HG02678 (cell line): ENCODE measurements around the gene AP4S1.
"Not testable (repeated sequence)": the region's sequence is repeated elsewhere in the genome, so short reads cannot be mapped to it uniquely, and the experiment has no call there.

Experiments used
- ATAC-seq: cut with Tn5 transposase; IDR thresholded peaks from one replicate; pipeline ENCODE4 v1.9.1; 2021; ENCODE audit warnings: mild to moderate bottlenecking, moderate library complexity; ENCODE audit not compliant: unreplicated experiment

Gene AP4S1

DNA sequence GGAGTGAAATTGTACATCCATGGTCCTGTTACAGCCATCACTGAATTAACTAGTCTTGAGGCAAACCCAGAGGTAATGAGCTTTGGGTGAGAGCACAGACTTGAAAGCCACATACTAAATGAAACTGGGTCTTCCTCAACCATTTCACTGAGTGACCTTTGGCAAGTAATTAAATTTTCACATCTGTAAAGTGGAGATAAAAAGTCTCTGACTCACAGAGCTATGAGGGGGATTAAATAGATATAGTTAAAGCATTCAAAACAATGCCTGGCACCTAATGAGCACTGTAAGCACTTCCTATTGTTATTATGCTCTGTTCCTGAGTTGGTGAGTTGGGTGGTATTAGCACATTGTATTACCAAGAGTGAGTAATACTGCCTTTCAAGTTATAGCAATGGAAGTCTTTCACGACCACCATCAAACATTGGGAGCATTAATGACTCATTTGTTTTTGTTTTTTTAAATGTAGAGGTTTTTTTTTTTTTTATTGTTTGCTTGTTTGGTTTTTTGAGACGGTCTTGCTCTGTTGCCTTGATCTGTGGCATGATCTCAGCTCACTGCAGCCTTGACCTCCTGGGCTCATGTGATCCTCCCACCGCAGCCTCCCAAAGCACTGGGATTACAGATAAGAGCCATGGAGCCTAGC, 13.2 kb downstream of the AP4S1 start:
- no peak for ATAC-seq

DNA sequence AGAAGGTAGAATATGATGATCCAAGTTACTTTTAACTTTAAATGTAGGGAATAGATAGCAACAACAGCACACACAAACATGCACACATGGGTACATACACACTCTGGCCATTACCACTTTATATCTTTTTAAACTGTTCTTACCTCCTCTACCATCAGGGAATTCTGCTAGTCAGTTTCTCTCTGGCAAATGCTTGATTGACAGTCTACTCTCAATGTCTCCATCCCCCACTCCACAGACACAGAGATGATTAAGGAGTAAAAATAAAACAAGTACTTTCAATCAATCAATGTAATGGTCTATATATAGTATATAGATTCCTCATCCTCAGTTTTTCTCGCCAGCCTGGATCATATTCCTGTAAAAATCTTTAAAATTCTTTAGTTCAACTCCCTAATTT, 16.9 kb downstream of the AP4S1 start:
- no peak for ATAC-seq

DNA sequence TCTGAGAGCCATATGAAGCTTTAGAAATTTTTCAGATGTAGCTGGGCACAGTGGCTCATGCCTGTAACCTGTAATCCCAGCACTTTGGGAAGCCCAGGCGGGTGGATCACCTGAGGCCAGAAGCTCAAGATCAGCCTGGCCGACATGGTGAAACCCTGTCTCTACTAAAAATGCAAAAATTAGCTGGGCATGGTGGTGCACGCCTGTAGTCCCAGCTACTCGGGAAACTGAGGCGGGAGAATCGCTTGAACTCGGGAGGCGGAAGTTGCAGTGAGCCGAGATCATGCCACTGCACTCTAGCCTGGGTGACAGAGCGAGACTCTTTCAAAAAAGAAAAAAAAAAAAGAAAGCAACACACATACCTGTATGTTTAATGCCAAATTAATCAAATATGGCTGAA, 17.4 kb downstream of the AP4S1 start:
- ATAC-seq, result not testable (repeated sequence)

DNA sequence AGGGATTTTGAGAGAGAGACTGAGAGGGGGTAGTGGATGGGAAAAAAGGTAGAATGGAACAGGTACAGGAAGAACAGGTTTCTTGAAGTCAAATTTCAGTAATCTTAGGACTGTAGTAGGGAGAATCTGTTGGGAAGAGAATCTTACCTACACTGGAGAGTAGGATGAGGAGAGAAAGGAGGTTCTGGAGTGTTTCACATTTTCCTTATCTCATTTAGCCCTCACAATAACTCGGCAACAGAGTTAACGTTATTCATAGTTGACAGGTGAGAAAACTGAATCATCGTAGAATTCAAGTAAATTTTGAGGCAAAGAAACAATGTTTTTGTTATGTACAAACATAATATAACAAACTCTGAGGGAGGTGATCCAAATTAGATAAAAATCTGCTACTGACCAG, 17.9 kb downstream of the AP4S1 start:
- ATAC-seq, result no peak

DNA sequence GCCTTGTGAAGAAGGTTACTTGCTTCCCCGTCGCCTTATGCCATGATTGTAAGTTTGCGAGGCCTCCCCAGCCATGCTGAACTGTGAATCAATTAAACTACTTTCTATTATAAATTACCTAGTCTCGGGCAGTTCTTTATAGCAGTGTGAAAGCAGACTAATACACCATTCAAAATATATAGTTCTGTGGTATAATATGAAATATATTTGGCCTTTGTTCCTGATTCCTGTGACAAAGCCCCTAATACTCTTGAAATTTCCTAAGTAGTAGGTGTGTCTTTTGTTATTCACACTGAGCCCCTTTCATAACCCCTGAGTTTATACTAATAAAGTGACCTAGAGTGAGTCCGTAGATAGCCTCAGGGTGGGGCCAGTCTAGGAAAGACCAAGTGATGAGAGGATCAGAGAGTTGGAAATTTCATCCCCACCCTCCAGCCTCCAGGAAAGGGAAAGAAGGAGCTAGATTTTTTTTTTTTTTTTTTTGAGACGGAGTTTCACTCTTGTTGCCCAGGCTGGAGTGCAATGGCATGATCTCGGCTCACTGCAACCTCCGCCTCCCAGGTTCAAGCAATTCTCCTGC, 20.1 kb downstream of the AP4S1 start:
- ATAC-seq, result no peak

DNA sequence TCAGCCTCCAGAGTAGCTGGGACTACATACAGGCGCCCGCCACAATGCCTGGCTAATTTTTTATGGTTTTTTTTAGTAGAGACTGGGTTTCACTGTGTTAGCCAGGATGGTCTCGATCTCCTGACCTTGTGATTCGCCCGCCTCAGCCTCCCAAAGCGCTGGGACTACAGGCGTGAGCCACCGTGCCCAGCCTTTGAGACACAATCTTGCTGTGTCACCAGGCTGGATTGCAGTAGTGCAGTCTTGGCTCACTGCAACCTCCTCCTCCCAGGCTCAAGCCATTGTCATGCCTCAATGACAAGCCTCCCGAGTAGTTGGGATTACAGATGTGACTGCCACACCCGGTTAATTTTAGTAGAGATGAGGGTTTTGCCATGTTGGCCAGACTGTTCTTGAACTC, 22.1 kb downstream of the AP4S1 start:
- ATAC-seq, result no peak

DNA sequence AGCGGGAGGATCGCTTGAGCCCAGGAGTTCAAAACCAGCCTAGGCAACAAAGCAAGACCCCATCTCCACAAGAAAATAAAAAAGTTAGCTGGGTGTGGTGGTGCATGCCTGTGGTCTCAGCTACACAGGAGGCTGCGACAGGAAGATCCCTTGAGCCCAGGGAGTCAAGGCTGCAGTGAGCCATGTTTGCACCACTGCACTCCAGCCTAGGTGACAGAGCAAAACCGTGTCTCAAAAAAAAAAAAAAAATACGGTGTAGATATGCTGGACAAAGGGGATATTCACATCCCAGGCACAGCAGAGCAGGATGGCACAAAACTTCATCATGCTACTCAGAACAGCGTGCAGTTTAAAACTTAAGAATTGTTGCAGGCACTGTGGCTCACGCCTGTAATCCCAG, 25.6 kb downstream of the AP4S1 start:
- no peak for ATAC-seq

DNA sequence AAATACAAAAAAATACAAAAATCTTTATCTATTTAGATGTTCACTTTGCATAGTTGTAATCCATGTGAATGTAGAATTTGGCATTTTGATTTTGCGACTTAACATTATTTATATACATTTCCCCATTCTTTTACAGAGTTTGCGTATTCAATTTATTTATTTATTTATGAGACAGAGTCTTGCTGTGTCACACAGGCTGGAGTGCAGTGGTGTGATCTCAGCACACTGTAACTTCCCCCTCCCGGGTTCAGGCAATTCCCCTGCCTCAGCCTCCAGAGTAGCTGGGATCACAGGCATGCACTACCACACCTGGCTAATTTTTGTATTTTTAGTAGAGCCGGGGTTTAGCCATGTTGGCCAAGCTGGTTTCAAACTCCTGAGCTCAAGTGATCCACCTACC, 26.1 kb downstream of the AP4S1 start:
- no peak for ATAC-seq

DNA sequence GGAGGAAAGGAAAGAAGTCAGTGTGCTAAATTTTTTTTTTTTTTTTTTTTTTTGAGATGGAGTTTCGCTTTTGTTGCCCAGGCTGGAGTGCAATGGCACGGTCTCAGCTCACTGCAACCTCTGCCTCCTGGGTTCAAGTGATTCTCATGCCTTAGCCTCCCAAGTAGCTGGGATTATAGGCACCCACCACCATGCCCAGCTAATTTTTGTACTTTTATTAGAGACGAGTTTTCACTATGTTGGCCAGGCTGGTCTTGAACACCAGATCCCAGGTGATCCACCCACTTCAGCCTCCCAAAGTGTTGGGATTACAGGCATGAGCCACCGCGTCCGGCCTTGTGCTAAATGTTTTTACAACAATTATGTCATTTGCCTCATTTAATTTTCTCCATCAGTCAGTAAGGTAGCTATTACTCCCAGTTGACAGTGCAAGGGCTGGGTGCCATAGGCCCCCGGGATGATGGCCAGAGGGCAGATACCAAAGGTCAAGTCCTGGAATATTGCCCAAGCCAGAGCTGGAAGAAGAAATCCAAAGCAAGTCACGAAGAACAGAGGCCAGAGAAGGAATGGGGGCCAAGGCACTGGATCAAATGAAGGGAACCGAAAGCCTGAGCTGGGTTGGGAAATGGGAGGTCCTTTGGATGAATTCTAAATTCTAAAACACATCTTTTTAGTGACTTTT, 27.6 kb downstream of the AP4S1 start:
- not testable (repeated sequence) for ATAC-seq

DNA sequence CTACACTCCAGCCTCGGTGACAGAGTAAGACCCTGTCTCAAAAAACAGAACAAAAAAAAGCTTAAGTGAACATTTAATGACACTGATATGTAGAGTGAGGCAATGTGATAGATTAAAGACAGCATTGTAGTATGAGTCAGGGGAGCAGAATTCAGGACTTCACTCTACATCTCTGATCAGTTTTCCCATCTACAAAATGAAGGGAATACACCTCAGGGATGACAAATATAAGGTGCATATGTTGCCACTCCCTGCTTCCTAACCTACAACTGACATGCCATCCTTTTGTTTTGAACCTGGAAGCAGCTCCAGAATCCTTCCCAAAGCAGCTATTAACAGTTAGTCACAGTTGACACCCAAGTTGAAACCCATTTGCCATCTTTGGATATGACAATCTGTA, 31.6 kb downstream of the AP4S1 start:
- no peak for ATAC-seq

DNA sequence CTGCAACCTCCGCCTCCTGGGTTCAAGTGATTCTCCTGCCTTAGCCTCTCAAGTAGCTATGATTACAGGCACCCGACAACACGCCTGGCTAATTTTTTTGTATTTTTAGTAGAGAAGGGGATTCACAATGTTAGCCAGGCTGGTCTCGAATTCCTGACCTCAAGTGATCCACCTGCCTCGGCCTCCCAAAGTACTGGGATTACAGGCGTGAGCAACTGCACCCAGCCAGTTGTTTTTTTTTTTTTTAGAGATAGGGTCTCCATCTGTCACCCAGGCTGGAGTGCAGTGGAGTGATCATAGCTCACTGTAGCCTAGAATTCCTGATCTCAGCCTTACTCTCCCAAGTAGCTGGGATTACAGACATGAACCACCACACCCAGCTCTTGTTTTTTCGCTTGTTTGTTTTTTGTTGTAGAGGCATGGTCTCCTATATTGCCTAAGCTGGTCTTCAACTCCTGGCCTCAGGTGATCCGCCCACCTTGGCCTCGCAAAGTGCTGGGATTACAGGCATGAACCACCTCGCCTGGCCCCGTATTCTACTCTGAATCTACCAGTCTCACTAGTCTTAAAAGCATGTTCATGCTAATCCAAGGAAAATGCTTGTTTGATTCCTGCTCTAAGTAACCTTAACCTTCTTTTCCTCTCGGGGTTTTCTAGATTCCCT, 32.4 kb downstream of the AP4S1 start:
- no peak for ATAC-seq

DNA sequence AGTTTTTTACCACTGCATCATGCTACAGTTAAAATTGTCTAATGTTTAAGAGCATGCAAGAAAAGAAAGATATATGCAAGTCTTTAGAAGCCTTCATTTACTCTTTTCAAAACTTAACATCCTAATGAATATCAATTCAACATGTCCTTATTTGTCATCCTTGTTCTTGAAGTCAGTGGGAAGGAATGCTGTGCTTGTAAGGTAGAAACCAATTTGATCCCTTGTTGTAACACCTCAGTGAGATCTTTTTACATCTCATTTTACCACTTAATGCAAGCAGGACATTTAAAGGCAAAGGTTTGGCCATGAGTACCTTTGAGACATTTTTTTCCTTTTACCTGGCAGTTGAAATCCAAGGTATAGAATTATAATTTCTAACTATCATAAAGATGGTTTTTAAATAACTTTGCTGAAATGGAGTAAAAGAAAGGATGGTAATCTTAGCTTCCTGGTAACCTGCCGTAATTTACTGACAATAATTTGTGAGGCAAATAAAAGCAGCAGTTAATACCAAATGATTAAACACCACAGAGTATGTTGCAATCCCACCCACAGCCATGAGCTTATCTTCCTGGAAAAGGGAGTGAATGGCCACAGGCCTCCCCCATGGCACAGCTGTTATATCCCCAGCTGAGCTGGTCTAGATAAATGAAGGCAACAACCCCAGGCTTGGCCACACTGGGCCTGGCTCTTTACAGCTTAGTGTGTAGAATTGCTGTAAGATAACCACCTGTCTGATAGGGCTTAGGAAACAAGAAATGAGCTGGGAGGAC, 33.9 kb downstream of the AP4S1 start:
- no peak for ATAC-seq

DNA sequence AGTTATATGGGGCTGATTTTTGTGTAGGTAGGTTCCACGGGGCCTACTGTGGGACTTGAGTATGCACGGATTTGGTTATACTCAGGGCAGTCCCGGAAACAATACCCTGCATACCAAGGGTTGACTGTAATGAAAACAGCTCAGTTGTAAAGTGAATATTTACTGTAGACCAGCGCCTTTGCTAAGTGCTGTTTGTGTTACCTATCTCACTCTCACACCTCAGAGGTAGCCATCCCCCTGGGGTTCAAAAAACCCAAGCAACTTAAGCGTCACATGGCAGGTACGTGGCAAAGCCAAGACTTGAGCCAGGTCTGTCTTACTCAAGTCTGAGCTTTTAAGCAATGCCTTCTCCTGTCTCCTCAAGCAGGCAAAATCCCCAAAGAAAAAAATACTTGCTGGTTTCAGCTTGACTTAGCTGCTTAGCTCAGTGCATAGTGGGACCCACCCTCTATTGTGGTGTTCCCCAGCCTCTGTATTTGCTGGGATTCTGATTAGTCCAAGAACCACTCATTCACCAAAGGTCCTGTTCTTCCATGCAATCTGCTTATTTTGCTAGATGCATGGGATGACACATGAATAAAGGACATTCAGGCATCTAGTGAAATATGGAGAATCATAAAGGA, 34.9 kb downstream of the AP4S1 start:
- ATAC-seq, result no peak

DNA sequence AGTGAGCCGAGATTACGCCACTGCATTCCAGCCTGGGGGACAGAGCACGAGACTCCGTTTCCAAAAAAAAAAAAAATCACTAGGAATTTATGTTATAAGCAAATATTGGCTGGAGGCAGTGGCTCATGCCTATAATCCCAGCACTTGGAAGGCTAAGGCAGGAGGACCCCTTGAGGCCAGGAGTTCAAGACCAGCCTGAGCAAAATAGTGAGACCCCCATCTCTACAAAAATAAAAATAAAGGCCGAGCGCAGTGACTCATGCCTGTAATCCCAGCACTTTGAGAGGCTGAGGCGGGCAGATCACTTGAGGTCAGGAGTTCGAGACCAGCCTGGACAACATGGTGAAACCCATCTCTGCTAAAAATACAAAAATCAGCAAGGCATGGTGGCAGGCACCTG, 37.5 kb downstream of the AP4S1 start:
- not testable (repeated sequence) for ATAC-seq

DNA sequence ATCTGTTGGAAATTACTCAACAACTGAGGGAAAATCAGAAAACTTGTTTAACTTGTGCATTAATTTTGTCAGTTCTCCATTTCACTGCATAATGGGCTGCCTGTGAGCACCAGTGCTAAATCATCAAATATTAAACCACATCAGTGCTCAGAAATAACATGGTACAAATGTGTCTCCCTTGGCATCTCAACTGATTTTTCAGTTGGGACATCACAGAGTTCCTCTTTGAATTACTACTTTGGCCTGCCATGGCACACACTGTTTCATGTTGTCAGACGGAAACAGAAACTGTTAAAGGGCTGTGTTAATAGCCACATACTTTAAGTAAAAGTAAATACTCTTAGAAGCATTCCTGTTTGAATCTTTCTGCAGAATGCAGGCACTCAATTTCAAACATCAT, 42.8 kb downstream of the AP4S1 start:
- ATAC-seq, result no peak

DNA sequence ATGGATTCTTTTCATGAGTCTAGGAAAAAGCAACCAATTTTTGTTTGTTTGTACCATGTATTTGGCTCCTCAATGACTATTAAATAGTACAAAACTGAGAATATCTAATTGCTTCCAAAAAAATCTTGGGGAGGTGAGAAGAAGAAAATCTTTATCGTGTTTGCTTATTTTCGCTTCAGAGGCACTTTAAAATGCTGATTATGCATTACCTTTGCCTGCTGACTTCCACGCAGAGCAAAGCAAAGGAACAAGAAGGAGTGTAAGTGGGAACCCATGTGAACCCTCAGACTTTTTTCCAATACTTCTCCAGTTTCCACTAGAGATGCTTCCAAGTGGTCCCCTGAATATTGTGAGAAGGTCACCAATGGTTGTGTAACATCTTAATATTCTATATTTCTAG, 43.9 kb downstream of the AP4S1 start:
- no peak for ATAC-seq

DNA sequence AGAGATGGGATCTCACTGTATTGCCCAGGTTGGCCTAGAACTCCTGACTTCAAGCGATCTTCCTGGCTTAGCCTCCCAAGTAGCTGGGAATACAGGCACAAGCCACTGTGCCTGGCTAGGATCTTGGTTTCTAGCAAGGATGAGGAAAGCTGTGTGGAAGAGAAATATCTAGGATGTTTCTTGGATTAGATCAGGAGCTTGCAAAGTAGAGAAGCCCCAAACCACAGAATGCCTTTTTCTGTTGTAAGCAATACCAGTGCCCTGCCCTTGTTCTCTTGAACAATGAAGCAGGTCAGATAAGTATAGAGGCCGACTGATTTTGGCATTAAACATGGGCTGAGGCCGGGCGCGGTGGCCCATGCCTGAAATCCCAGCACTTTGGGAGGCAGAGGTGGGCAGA, 45.0 kb downstream of the AP4S1 start:
- ATAC-seq, result no peak

DNA sequence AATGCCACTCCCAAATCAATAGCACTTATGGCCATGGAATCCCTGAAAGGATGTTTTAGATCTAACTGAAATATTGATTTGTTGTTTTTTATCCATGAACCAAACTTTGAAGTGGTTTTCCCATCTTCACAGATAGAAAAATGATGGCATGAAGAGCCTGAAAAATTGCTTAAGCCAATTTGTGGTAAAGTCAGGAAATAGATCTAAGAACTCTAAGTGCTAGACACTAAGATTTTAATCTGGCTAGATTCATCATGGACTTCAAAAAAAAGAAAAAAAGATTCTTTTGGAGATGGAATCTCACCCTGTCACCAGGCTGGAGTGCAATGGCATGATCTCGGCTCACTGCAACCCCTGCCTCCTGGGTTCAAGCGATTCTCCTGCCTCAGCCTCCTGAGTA, 45.7 kb downstream of the AP4S1 start:
- no peak for ATAC-seq

DNA sequence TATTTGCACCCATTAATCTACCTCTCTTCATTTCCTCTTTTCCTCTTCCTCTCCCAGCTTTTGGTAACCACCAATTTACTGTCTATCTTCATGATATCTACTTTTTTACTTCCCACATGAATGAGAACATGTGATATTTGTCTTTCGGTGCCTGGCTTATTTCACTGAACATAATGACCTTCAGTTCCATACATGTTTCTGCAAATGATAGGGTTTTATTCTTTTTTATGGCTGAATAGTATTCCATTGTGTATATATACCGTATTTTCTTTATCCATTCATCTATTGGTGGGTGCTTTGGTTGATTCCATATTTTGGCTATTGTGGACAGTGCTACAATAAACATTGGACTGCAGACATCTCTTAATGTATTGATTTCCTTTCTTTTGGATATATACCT, 49.7 kb downstream of the AP4S1 start:
- ATAC-seq, result no peak

DNA sequence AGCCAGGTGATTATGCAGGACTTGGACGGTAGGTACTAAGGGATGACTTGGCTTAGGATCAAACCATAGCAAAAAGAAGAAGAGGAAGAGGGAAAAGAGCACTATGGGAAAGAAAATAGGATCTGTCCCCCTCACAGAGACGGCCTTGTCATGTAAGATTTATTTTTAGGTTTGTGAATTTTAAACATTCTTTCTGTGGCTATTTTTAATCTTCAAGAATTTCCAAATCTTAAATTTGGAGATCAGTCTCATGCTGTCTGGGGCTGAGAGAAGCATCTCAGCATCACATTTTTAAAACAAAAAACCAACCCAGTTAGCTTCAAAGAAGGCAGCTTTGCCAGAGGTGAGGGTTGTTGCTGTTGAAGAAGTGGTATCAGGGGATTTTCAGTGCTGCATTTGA, 53.3 kb downstream of the AP4S1 start:
- ATAC-seq, result no peak

DNA sequence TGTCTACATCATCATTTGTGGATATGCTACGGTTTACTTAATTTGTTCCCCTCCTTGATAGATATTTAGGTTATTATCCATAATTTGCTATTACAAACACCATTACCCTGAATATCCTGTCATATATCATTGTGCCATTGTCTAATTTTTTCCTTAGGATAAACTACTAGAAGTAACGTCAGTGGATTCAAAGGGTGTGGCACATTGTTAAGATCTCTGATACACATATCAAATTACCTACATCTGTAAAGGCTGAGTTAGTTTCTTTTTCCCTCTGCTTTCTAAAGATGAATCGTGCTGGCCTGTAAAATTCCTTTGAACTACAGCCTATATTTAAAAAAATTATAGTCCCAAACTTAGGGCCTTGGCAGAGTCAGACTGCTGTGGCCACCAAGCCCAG, 54.6 kb downstream of the AP4S1 start:
- no peak for ATAC-seq
